ENCODE results near the gene PDF. TPM values are rescaled to one million over a fixed set of nuclear protein-coding genes. Genes with fewer than 3 reads are reported as not detected.

Gene PDF
- total RNA-seq, 1 donor from 2014 or later: 12.8 TPM

- intact Hi-C loops (cut with micrococcal nuclease): loop anchor here (1.0 to 10.0 kb wide), 11 partner anchors 9 to 1257 kb away; partner anchors contain the start of genes EXOSC6, NFAT5, NOB1 and PDF
Observed at GRCh38 chr16:69339289-69340094, 9.1 kb upstream of the PDF start, which contains the start of the genes COG8 and NIP7. TSS of gene COG8 (minus strand) at chr16:69339564. CDS start at chr16:69339552, 12 bp downstream. TSS of gene NIP7 (plus strand) at chr16:69339772. CDS start at chr16:69339830, 58 bp downstream.

GRCh38 chr16:69338557-69339288 lies 8.3 kb upstream of the PDF start:
- intact Hi-C loops (cut with micrococcal nuclease): loop anchor here (2.0 to 10.0 kb wide), 9 partner anchors 46 to 1256 kb away; partner anchors contain the start of genes EXOSC6, NFAT5, NOB1 and PRMT7

- intact Hi-C loops (cut with micrococcal nuclease): loop anchor here (5.0 to 10.0 kb wide), 3 partner anchors 920 to 1252 kb away; partner anchors contain the start of genes EXOSC6 and SLC7A6
Observed at GRCh38 chr16:69334696-69335095, 4.3 kb upstream of the PDF start.

- intact Hi-C loops (cut with micrococcal nuclease): loop anchor here (1.0 to 10.0 kb wide), 9 partner anchors 11 to 1065 kb away; partner anchors contain the start of genes CYB5B, EXOSC6, NOB1 and SLC7A6
Observed at GRCh38 chr16:69329369-69330285, 761 bp downstream of the PDF start.

GRCh38 chr16:69328854-69329316 lies 1.5 kb downstream of the PDF start:
- intact Hi-C loops (cut with micrococcal nuclease): no loop called here

GRCh38 chr16:69327585-69328310 lies 2.6 kb downstream of the PDF start:
- intact Hi-C loops (cut with micrococcal nuclease): no loop called here

- intact Hi-C loops (cut with micrococcal nuclease): no loop called here
Observed at GRCh38 chr16:69326172-69326873, 4.1 kb downstream of the PDF start.

- intact Hi-C loops (cut with micrococcal nuclease): no loop called here
Observed at GRCh38 chr16:69325784-69326171, 4.6 kb downstream of the PDF start.

GRCh38 chr16:69324585-69325253 lies 5.7 kb downstream of the PDF start:
- intact Hi-C loops (cut with micrococcal nuclease): no loop called here

- intact Hi-C loops (cut with micrococcal nuclease): no loop called here
Observed at GRCh38 chr16:69324013-69324531, 6.3 kb downstream of the PDF start.

GRCh38 chr16:69323415-69323814 lies 7.0 kb downstream of the PDF start:
- intact Hi-C loops (cut with micrococcal nuclease): no loop called here

- intact Hi-C loops (cut with micrococcal nuclease): no loop called here
Observed at GRCh38 chr16:69322343-69322742, 8.0 kb downstream of the PDF start.

- intact Hi-C loops (cut with micrococcal nuclease): no loop called here
Observed at GRCh38 chr16:69321080-69321479, 9.3 kb downstream of the PDF start.

- intact Hi-C loops (cut with micrococcal nuclease): no loop called here
Observed at GRCh38 chr16:69320740-69321073, 9.7 kb downstream of the PDF start.

- intact Hi-C loops (cut with micrococcal nuclease): no loop called here
Observed at GRCh38 chr16:69319826-69320739, 10.3 kb downstream of the PDF start.

GRCh38 chr16:69319381-69319780 lies 11.0 kb downstream of the PDF start:
- intact Hi-C loops (cut with micrococcal nuclease): no loop called here

GRCh38 chr16:69318911-69319289 lies 11.5 kb downstream of the PDF start:
- intact Hi-C loops (cut with micrococcal nuclease): no loop called here
